Neural cell (in vitro differentiated cells): Measurements from ENCODE around the gene CYB561A3. TPM values are rescaled to one million over a fixed set of nuclear protein-coding genes. Genes with fewer than 3 reads are reported as not detected.

Experiments used
- H2AFZ ChIP-seq: fragments of 200-600, 300-800 bp; sonication (generic), shearing (Covaris generic); 2 replicates; pipeline ENCODE4 v1.6.0; 2014; ENCODE audit warnings: low read depth, mild to moderate bottlenecking, antibody characterized with exemption, low read length, moderate library complexity
- H3F3A ChIP-seq: fragments of 200-600 bp; shearing (Covaris generic); 2 replicates; pipeline ENCODE4 v1.6.1; 2016; ENCODE audit warnings: mild to moderate bottlenecking, moderate library complexity, mixed read lengths, antibody characterized with exemption, low read length; ENCODE audit not compliant: insufficient read depth, poor library complexity, severe bottlenecking
- H3K27ac ChIP-seq: fragments of 200-600, 300-800 bp; sonication (generic), shearing (Covaris generic); 2 replicates; pipeline ENCODE4 v1.5.1; 2014; ENCODE audit warnings: mild to moderate bottlenecking, low read length, moderate library complexity
- H3K27me3 ChIP-seq: fragments of 300-800, 200-600 bp; sonication (generic), shearing (Covaris generic); 2 replicates; pipeline ENCODE4 v1.6.0; 2014; ENCODE audit warnings: mild to moderate bottlenecking, low read depth, low read length, moderate library complexity; ENCODE audit not compliant: insufficient read depth
- H3K36me3 ChIP-seq: fragments of 300-800, 200-600 bp; sonication (generic), shearing (Covaris generic); 2 replicates; pipeline ENCODE4 v1.5.1; 2014; ENCODE audit warnings: mild to moderate bottlenecking, antibody characterized with exemption, low read length, moderate library complexity; ENCODE audit not compliant: insufficient read depth
- H3K4me2 ChIP-seq: fragments of 300-800, 200-600 bp; sonication (generic), shearing (Covaris generic); 2 replicates; pipeline ENCODE4 v1.6.0; 2014; ENCODE audit warnings: mild to moderate bottlenecking, low read length
- H3K4me3 ChIP-seq: fragments of 300-800, 200-600 bp; sonication (generic), shearing (Covaris generic); 2 replicates; pipeline ENCODE4 v1.5.1; 2014; ENCODE audit warnings: mild to moderate bottlenecking, low read length, moderate library complexity
- H3K79me2 ChIP-seq: fragments of 200-600 bp; shearing (Covaris generic); replicated peaks from 2 replicates; pipeline ENCODE4 v1.6.0; 2014; ENCODE audit warnings: mild to moderate bottlenecking, low read length, moderate library complexity; ENCODE audit not compliant: insufficient read depth
- H3K9ac ChIP-seq: fragments of 300-800, 200-600 bp; sonication (generic), shearing (Covaris generic); 2 replicates; pipeline ENCODE4 v1.6.1; 2016; ENCODE audit warnings: mild to moderate bottlenecking, low read length, mixed read lengths
- H3K9me2 ChIP-seq: fragments of 200-600 bp; shearing (Covaris generic); 2 replicates; pipeline ENCODE4 v1.6.1; 2016; ENCODE audit warnings: mild to moderate bottlenecking, low read length, mixed read lengths; ENCODE audit not compliant: insufficient read depth
- H3K9me3 ChIP-seq: fragments of 200-600, 300-800 bp; sonication (generic), shearing (Covaris generic); 2 replicates; pipeline ENCODE4 v1.6.1; 2016; ENCODE audit warnings: mild to moderate bottlenecking, mixed run types, low read length, moderate library complexity, mixed read lengths
- H4K20me1 ChIP-seq: fragments of 200-600 bp; shearing (Covaris generic); 2 replicates; pipeline ENCODE4 v1.6.1; 2016; ENCODE audit warnings: mild to moderate bottlenecking, mixed run types; ENCODE audit not compliant: insufficient read depth
- CTCF ChIP-seq: fragments of 450-650 bp; IDR thresholded peaks from 2 replicates; pipeline ENCODE4 v1.5.1; 2014; ENCODE audit warnings: antibody characterized with exemption, mild to moderate bottlenecking, moderate library complexity; ENCODE audit not compliant: poor library complexity, severe bottlenecking
- EP300 ChIP-seq: fragments of 450-650 bp; conservative IDR thresholded peaks from 2 replicates; pipeline ENCODE4 v1.6.1; 2014; ENCODE audit warnings: antibody characterized with exemption, mild to moderate bottlenecking, moderate library complexity; ENCODE audit not compliant: poor library complexity, severe bottlenecking
- EZH2 ChIP-seq: fragments of 200-600, 300-800 bp; shearing (Covaris generic), sonication (generic); IDR thresholded peaks from 2 replicates; pipeline ENCODE4 v1.6.1; 2014; ENCODE audit warnings: antibody characterized with exemption, low read length, borderline replicate concordance, mild to moderate bottlenecking; ENCODE audit not compliant: insufficient read depth, poor library complexity, severe bottlenecking
- MXI1 ChIP-seq: fragments of 450-650 bp; conservative IDR thresholded peaks from 2 replicates; pipeline ENCODE4 v1.6.1; 2014; ENCODE audit warnings: antibody characterized with exemption, mild to moderate bottlenecking; ENCODE audit not compliant: poor library complexity, severe bottlenecking
- POLR2AphosphoS5 ChIP-seq: IDR thresholded peaks from 2 replicates; pipeline ENCODE4 v1.6.1; 2012
- RAD21 ChIP-seq: fragments of 450-650 bp; conservative IDR thresholded peaks from 2 replicates; pipeline ENCODE4 v1.6.1; 2014; ENCODE audit warnings: antibody characterized with exemption, mild to moderate bottlenecking, moderate library complexity
- REST ChIP-seq: IDR thresholded peaks from 2 replicates; pipeline ENCODE4 v1.6.1; 2012; ENCODE audit warnings: borderline replicate concordance
- SMC3 ChIP-seq: fragments of 450-650 bp; conservative IDR thresholded peaks from 2 replicates; pipeline ENCODE4 v1.6.1; 2014; ENCODE audit warnings: antibody characterized with exemption, mild to moderate bottlenecking, moderate library complexity; ENCODE audit not compliant: poor library complexity
- TAF1 ChIP-seq: IDR thresholded peaks from 2 replicates; pipeline ENCODE4 v1.6.1; 2012; ENCODE audit warnings: low read depth
- polyA plus RNA-seq: library from polyadenylated mRNA; depleted of rRNA; stranded (reverse); fragments of >200 nt; gene quantifications from 2 replicates; pipeline ENCODE4 v1.2.3, GENCODE V29; 2014

The CYB561A3 gene
- polyA plus RNA-seq, 1 donor from 2014 or later = 36.3 TPM

- TF ChIP-seq EZH2 = no peak
- TF ChIP-seq TAF1 = no peak
- TF ChIP-seq MXI1 = no peak
- TF ChIP-seq SMC3 = no peak
- no peak for TF ChIP-seq POLR2AphosphoS5
- no peak for TF ChIP-seq EP300
- no peak for TF ChIP-seq RAD21
- TF ChIP-seq REST = no peak
- TF ChIP-seq CTCF = no peak
- Histone ChIP-seq H3K36me3 (no peaks in the 10 kb centered on the region), H3K4me3 (no peak overlapping the region), H2AFZ (no peak overlapping the region), H3K4me2 (no peak overlapping the region), H3F3A (no peaks in the 10 kb centered on the region), H3K27me3 (no peaks in the 10 kb centered on the region), H3K9ac (no peak overlapping the region), H3K9me3 (no peaks in the 10 kb centered on the region), H4K20me1 (no peaks in the 10 kb centered on the region), H3K79me2 (peaks cover 58% of the 10 kb centered on the region), H3K9me2 (no peaks in the 10 kb centered on the region), H3K27ac (no peak overlapping the region)
Observed at GRCh38 chr11:61329871-61330270, 31.8 kb downstream of the CYB561A3 start.

- Histone ChIP-seq H3K9me3 (no peaks in the 10 kb centered on the region), H3K79me2 (peaks cover 58% of the 10 kb centered on the region), H3K36me3 (no peaks in the 10 kb centered on the region), H3K27ac (no peak overlapping the region), H3K9ac (no peak overlapping the region), H3K4me3 (no peak overlapping the region), H3K27me3 (no peaks in the 10 kb centered on the region), H2AFZ (no peak overlapping the region), H4K20me1 (no peaks in the 10 kb centered on the region), H3F3A (no peaks in the 10 kb centered on the region), H3K4me2 (no peak overlapping the region), H3K9me2 (no peaks in the 10 kb centered on the region)
- TF ChIP-seq MXI1 (no peak), EZH2 (no peak), POLR2AphosphoS5 (no peak), CTCF (no peak), EP300 (no peak), RAD21 (no peak), SMC3 (no peak), TAF1 (no peak), REST (no peak)
Observed at GRCh38 chr11:61328351-61328750, 33.3 kb downstream of the CYB561A3 start.
